ENCODE data around the gene TFDP2.

TFDP2 gene

DNA sequence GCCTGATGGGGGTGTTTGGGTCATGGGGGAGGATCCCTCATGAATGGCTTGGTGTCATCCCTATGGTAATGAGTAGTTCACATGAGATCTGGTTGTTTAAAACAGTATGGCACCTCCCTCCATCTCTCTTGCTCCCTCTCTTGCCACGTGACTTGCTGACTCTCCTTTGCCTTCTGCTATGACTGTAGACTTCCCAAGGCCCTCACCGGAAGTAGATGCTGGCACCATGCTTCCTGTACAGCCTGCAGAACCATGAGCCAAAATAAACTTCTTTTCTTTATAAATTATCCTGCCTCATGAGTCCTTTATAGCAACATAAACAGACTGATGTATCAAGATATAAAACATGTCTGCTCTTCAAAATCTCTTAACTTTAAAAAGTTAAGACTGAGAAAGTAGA lies 96.1 kb downstream of the TFDP2 start:
- TF ChIP-seq, protein P1, sequence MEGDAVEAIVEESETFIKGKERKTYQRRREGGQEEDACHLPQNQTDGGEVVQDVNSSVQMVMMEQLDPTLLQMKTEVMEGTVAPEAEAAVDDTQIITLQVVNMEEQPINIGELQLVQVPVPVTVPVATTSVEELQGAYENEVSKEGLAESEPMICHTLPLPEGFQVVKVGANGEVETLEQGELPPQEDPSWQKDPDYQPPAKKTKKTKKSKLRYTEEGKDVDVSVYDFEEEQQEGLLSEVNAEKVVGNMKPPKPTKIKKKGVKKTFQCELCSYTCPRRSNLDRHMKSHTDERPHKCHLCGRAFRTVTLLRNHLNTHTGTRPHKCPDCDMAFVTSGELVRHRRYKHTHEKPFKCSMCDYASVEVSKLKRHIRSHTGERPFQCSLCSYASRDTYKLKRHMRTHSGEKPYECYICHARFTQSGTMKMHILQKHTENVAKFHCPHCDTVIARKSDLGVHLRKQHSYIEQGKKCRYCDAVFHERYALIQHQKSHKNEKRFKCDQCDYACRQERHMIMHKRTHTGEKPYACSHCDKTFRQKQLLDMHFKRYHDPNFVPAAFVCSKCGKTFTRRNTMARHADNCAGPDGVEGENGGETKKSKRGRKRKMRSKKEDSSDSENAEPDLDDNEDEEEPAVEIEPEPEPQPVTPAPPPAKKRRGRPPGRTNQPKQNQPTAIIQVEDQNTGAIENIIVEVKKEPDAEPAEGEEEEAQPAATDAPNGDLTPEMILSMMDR (IDR thresholded peaks at IDR 0.05; ENCODE audit: low read depth, low read length) = no peak
- H3K4me3 ChIP-seq (replicated peaks in 1 of 2; ENCODE audit: low read depth in 2 of 2, low read length in 2 of 2) = no peak overlapping the region
- peak in 1 of 2 donors; percentile 47 for DNase-seq (ENCODE audit: low read depth in 2 of 2)

DNA sequence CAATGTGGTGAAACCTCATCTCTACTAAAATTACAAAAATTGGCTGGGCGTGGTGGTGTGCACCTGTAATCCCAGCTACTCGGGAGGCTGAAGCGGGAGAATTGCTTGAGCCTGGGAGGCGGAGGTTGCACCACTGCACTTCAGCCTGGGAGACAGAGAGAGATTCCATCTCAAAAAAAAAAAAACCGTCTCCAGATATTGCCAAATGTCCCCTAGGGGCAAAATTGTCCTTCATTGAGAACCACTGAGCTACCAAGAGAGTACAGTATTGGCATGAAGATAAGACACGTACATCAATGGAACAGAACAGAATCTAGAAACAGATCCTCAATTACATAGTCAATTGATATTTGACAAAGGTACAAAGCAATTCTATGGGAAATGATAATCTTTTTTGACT lies 98.0 kb downstream of the TFDP2 start:
- DNase-seq (ENCODE audit: low read depth in 2 of 2) = no peak
- TF ChIP-seq, protein P1 (IDR thresholded peaks at IDR 0.05; ENCODE audit: low read depth, low read length) = no peak
- H3K4me3 ChIP-seq (replicated peaks in 1 of 2; ENCODE audit: low read depth in 2 of 2, low read length in 2 of 2) = no peak overlapping the region

DNA sequence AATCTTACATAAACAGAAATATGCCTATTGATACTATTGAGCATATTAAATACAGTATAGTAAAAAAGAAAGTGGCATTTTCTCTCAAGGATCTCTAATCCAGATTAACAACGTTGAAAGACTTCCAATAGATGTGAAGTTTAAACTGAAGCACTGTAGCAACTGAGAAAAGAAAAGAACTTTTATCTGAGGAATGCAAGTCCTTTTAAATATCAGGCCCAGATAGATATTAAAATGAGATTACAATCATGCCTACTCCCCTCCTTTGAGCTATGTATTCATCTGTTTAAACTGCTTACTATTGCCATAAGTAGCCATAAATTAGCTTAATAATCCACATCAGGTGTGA lies 102.3 kb downstream of the TFDP2 start:
- TF ChIP-seq, protein P1 (IDR thresholded peaks at IDR 0.05; ENCODE audit: low read depth, low read length) = no peak
- no peak for DNase-seq (ENCODE audit: low read depth in 2 of 2)
- H3K4me3 ChIP-seq (replicated peaks in 1 of 2; ENCODE audit: low read depth in 2 of 2, low read length in 2 of 2) = no peak overlapping the region

DNA sequence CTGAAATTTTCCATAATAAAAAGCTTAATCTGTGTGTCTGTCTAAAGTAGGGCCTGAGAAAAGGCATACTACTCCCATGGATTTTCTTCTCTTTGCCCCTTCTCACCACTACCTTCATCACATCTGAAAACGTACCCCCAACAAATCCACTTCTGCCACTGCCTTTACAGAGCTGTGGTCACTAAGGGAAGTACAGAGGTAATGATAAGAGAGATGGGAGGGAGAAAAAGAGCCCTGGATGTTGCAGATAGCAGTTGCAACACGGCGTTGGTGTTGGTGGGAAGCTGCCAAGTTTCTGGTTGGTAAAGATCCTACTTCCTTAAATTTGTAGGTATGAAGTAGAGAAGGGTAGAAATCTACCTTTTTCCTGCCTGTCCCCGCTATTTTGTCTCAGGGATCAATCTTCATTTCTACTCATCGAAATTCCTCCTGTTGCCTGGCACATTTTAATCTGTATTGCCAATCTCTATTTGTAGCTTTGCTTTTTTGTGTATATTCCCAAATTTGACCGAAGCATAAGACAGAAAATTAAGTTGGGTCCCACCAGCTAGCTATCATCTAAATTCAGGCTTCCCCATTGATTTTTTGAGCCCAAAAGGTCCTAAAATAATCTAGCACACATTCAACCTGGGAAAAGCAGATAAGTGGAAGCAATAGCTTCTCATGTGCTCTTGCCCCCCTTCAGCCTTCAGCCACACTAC lies 102.9 kb downstream of the TFDP2 start:
- TF ChIP-seq, protein P1 (IDR thresholded peaks at IDR 0.05; ENCODE audit: low read depth, low read length) = no peak
- H3K4me3 ChIP-seq (replicated peaks in 1 of 2; ENCODE audit: low read depth in 2 of 2, low read length in 2 of 2) = no peak overlapping the region

DNA sequence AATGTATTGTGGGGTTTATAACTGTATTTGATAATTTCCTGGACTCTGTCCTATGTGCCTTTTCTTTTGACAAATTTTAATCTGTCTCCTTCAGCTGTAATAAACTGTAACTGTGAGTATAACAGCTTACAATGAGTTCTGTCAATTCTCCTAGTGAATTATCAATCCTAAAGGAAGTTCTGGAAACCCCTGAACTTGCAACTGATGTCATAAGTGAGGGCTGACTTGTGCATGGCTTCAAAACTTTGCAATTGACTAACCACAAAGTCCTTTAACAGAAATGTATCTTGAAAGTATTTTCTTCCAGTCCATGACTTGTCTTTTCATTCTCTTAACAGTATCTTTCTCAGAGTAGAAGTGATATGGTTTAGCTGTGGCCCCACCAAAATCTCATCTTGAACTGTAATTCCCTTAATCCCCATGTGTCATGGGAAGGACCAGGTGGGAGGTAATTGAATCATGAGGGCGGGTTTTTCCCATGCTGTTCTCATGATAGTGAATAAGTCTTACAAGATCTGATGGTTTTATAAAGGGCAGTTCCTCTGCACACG lies 108.3 kb downstream of the TFDP2 start:
- DNase-seq (ENCODE audit: low read depth in 2 of 2) = no peak
- H3K4me3 ChIP-seq (replicated peaks in 1 of 2; ENCODE audit: low read depth in 2 of 2, low read length in 2 of 2) = no peak overlapping the region
- TF ChIP-seq, protein P1 (IDR thresholded peaks at IDR 0.05; ENCODE audit: low read depth, low read length) = no peak

More for the DNA sequence above, 102.9 kb downstream of the TFDP2 start:
- DNase-seq (ENCODE audit: low read depth in 2 of 2) = peak in 1 of 2 donors; percentile 18

DNA sequence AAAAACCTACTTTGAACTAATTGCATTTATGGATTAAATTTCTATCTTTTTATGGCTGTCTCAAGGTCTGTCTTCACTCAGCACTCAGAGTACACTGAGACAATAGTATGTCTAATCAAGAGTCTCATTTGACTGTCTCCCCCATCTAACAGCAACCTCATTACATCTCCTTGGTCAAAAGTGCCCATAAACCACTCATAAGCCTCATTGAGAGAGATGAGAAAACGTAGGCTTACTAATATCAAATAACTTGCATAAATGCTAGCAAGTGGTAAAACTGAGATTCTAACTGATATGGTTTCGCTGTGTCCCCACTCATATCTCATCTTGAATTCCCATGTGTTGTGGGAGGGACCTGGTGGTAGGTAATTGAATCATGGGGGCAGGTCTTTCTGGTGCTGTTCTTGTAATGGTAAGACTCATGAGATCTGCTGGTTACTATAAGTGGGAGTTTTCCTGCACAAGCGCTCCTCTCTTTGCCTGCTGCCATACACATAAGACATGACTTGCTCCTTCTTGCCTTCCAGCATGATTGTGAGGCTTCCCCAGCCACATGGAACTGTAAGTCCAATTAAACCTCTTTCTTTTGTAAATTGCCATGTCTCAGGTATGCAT lies 113.9 kb downstream of the TFDP2 start:
- TF ChIP-seq, protein P1 (IDR thresholded peaks at IDR 0.05; ENCODE audit: low read depth, low read length) = no peak
- no peak overlapping the region for H3K4me3 ChIP-seq (replicated peaks in 1 of 2; ENCODE audit: low read depth in 2 of 2, low read length in 2 of 2)
- DNase-seq (ENCODE audit: low read depth in 2 of 2) = no peak
